OCI-LY3 (cell line): ENCODE data around the gene WNT7B.

ENCODE experiments used
- H2AFZ ChIP-seq: fragments of 200-600, 300-600 bp; shearing (Covaris generic); 2 replicates; pipeline ENCODE4 v1.6.0; 2014; ENCODE audit warnings: antibody characterized with exemption, low read depth, low read length
- H3K27ac ChIP-seq: fragments of 200-600, 300-600 bp; sonication (generic); 2 replicates; pipeline ENCODE4 v1.5.1; 2014; ENCODE audit warnings: mild to moderate bottlenecking, low read length, moderate library complexity, mixed read lengths
- H3K27me3 ChIP-seq: fragments of 200-600, 300-600 bp; sonication (generic); 2 replicates; pipeline ENCODE4 v1.6.1; 2014; ENCODE audit warnings: low read depth, low read length, mixed read lengths
- H3K36me3 ChIP-seq: fragments of 200-600, 300-600 bp; sonication (generic); replicated peaks from 2 replicates; pipeline ENCODE3; 2014; ENCODE audit warnings: low read depth, low read length, mixed read lengths
- H3K4me1 ChIP-seq: fragments of 300-600, 200-600 bp; sonication (generic); 2 replicates; pipeline ENCODE4 v1.6.1; 2014; ENCODE audit warnings: low read length, mixed read lengths
- H3K4me2 ChIP-seq: fragments of 200-600, 300-600 bp; sonication (generic); 2 replicates; pipeline ENCODE4 v1.6.1; 2014; ENCODE audit warnings: low read length, mixed read lengths
- H3K4me3 ChIP-seq: fragments of 300-600, 200-600 bp; sonication (generic); 2 replicates; pipeline ENCODE4 v1.5.1; 2014; ENCODE audit warnings: antibody characterized with exemption, mild to moderate bottlenecking, low read length, moderate library complexity
- H3K79me2 ChIP-seq: fragments of 300-600, 200-600 bp; shearing (Covaris generic); 2 replicates; pipeline ENCODE4 v1.6.1; 2014; ENCODE audit warnings: mild to moderate bottlenecking, low read length, mixed read lengths
- H3K9ac ChIP-seq: fragments of 300-600, 200-600 bp; shearing (Covaris generic); 2 replicates; pipeline ENCODE4 v1.6.0; 2014; ENCODE audit warnings: mild to moderate bottlenecking, low read length, moderate library complexity
- H3K9me3 ChIP-seq: fragments of 200-600, 300-600 bp; shearing (Covaris generic); 2 replicates; pipeline ENCODE4 v1.6.1; 2014; ENCODE audit warnings: low read length, mixed read lengths; ENCODE audit not compliant: insufficient read depth
- H4K20me1 ChIP-seq: fragments of 200-600, 300-600 bp; sonication (generic); 2 replicates; pipeline ENCODE4 v1.6.1; 2016; ENCODE audit warnings: low read length, mixed read lengths; ENCODE audit not compliant: insufficient read depth
- CTCF ChIP-seq: fragments of 200-600, 300-600 bp; sonication (generic); IDR thresholded peaks from 2 replicates; pipeline ENCODE4 v1.5.1; 2014; ENCODE audit warnings: antibody characterized with exemption, low read length, low read depth
- EZH2phosphoT487 ChIP-seq: fragments of 200-600 bp; shearing (Covaris generic); IDR thresholded peaks from 2 replicates; pipeline ENCODE4 v1.6.1; 2018; ENCODE audit warnings: antibody characterized with exemption, mixed run types, low read depth

The WNT7B gene

GRCh38 chr22:45878051-45878781, 98.7 kb downstream of the WNT7B start:
- Histone ChIP-seq H3K79me2 (no peaks in the 10 kb centered on the region), H3K4me1 (no peaks in the 10 kb centered on the region), H3K36me3 (no peaks in the 10 kb centered on the region), H4K20me1 (no peaks in the 10 kb centered on the region), H3K4me2 (no peak overlapping the region), H3K9ac (no peak overlapping the region), H2AFZ (no peak overlapping the region), H3K9me3 (no peaks in the 10 kb centered on the region), H3K27me3 (peaks cover 14% of the 10 kb centered on the region), H3K4me3 (no peak overlapping the region), H3K27ac (no peak overlapping the region)
- no peak for TF ChIP-seq EZH2phosphoT487
- TF ChIP-seq CTCF = no peak

GRCh38 chr22:45877651-45878050, 99.3 kb downstream of the WNT7B start:
- Histone ChIP-seq H3K27me3 (peaks cover 19% of the 10 kb centered on the region), H2AFZ (no peak overlapping the region), H3K4me2 (no peak overlapping the region), H3K36me3 (no peaks in the 10 kb centered on the region), H3K4me1 (no peaks in the 10 kb centered on the region), H4K20me1 (no peaks in the 10 kb centered on the region), H3K79me2 (no peaks in the 10 kb centered on the region), H3K9me3 (no peaks in the 10 kb centered on the region), H3K27ac (no peak overlapping the region), H3K9ac (no peak overlapping the region), H3K4me3 (no peak overlapping the region)
- TF ChIP-seq EZH2phosphoT487 (no peak), CTCF (no peak)

GRCh38 chr22:45877036-45877380, 100.0 kb downstream of the WNT7B start:
- Histone ChIP-seq H3K4me2 (no peak overlapping the region), H3K9ac (no peak overlapping the region), H3K79me2 (no peaks in the 10 kb centered on the region), H3K36me3 (no peaks in the 10 kb centered on the region), H2AFZ (no peak overlapping the region), H4K20me1 (no peaks in the 10 kb centered on the region), H3K4me3 (no peak overlapping the region), H3K27me3 (peaks cover 23% of the 10 kb centered on the region), H3K4me1 (no peaks in the 10 kb centered on the region), H3K27ac (no peak overlapping the region), H3K9me3 (no peaks in the 10 kb centered on the region)
- TF ChIP-seq CTCF (no peak), EZH2phosphoT487 (no peak)

GRCh38 chr22:45876136-45877035, 100.6 kb downstream of the WNT7B start:
- no peak overlapping the region for H3K9ac ChIP-seq
- no peak overlapping the region for H3K4me2 ChIP-seq
- TF ChIP-seq CTCF (no peak), EZH2phosphoT487 (no peak)
- no peaks in the 10 kb centered on the region for H4K20me1 ChIP-seq
- H3K79me2 ChIP-seq = no peaks in the 10 kb centered on the region
- no peaks in the 10 kb centered on the region for H3K36me3 ChIP-seq
- H3K9me3 ChIP-seq = no peaks in the 10 kb centered on the region
- peaks cover 23% of the 10 kb centered on the region for H3K27me3 ChIP-seq
- no peak overlapping the region for H3K4me3 ChIP-seq
- H3K27ac ChIP-seq = no peak overlapping the region
- no peak overlapping the region for H2AFZ ChIP-seq
- H3K4me1 ChIP-seq = no peaks in the 10 kb centered on the region
